ENCODE measurements around the gene ARF6. TPM values are rescaled to one million over a fixed set of nuclear protein-coding genes. Genes with fewer than 3 reads are reported as not detected.
A peak's percentile ranks its signal among the peaks of the same experiment; 100 is the strongest.

Gene ARF6
- total and polyA plus RNA-seq, 4 donors = 20.3 to 56.2 (median 24.5) TPM

DNA sequence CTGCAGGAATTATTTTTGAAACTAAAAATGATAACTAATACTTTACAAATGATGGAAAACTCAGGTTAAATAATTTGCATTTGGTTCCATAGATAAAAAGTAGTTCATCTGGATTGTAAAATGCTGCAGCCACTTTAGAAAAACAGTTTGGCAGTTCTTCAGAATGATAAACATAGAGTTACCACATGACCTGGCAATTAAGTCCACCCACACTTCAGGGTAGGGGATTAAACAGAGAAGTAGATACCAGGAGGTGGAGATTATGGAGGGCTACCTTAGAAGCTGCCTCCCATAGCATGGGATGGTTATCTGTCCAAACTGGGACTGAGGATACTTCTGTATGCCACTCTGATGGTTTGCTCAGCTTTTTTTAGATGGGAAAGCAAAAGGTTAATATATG is 22.2 kb downstream of the ARF6 start:
- H3K9me3 ChIP-seq (ENCODE audit: control insufficient read depth in 4 of 4, low read length in 3 of 4) = no peaks in the 10 kb centered on the region
- H3K36me3 ChIP-seq (ENCODE audit: control insufficient read depth in 4 of 4, insufficient read depth in 3 of 4, low read depth in 1 of 4, low read length in 3 of 4) = no peaks in the 10 kb centered on the region
- no peak overlapping the region for H3K4me3 ChIP-seq (ENCODE audit: low read depth in 1 of 3, low read length in 3 of 3)
- peaks cover 0 to 10% (median 3%) of the 10 kb centered on the region in 4 donors for H3K4me1 ChIP-seq (ENCODE audit: control insufficient read depth in 4 of 4, insufficient read depth in 4 of 4, low read length in 3 of 4)
- no peak overlapping the region for H3K27ac ChIP-seq (ENCODE audit: low read depth in 1 of 2, low read length in 2 of 2)
- no peak overlapping the region for H3K9ac ChIP-seq (ENCODE audit: low read depth in 1 of 2, low read length in 2 of 2)
- TF ChIP-seq, protein P1, sequence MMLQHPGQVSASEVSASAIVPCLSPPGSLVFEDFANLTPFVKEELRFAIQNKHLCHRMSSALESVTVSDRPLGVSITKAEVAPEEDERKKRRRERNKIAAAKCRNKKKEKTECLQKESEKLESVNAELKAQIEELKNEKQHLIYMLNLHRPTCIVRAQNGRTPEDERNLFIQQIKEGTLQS (IDR thresholded peaks at IDR 0.05) = no peak
- TF ChIP-seq GABPA (IDR thresholded peaks at IDR 0.05 in 1 of 2, conservative IDR thresholded peaks at IDR 0.05 in 1 of 2) (no peak), RAD21 (IDR thresholded peaks at IDR 0.05) (no peak), EGR1 (IDR thresholded peaks at IDR 0.05; ENCODE audit: low read depth in 2 of 2) (no peak), HNF4G (IDR thresholded peaks at IDR 0.05) (no peak), NR2F2 (IDR thresholded peaks at IDR 0.05) (no peak), FOXA2 (IDR thresholded peaks at IDR 0.05) (no peak), FOXA1 (IDR thresholded peaks at IDR 0.05) (no peak), TAF1 (conservative IDR thresholded peaks at IDR 0.05) (no peak), SP1 (IDR thresholded peaks at IDR 0.05) (no peak)
- TF ChIP-seq, protein P2, sequence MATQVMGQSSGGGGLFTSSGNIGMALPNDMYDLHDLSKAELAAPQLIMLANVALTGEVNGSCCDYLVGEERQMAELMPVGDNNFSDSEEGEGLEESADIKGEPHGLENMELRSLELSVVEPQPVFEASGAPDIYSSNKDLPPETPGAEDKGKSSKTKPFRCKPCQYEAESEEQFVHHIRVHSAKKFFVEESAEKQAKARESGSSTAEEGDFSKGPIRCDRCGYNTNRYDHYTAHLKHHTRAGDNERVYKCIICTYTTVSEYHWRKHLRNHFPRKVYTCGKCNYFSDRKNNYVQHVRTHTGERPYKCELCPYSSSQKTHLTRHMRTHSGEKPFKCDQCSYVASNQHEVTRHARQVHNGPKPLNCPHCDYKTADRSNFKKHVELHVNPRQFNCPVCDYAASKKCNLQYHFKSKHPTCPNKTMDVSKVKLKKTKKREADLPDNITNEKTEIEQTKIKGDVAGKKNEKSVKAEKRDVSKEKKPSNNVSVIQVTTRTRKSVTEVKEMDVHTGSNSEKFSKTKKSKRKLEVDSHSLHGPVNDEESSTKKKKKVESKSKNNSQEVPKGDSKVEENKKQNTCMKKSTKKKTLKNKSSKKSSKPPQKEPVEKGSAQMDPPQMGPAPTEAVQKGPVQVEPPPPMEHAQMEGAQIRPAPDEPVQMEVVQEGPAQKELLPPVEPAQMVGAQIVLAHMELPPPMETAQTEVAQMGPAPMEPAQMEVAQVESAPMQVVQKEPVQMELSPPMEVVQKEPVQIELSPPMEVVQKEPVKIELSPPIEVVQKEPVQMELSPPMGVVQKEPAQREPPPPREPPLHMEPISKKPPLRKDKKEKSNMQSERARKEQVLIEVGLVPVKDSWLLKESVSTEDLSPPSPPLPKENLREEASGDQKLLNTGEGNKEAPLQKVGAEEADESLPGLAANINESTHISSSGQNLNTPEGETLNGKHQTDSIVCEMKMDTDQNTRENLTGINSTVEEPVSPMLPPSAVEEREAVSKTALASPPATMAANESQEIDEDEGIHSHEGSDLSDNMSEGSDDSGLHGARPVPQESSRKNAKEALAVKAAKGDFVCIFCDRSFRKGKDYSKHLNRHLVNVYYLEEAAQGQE (IDR thresholded peaks at IDR 0.05) = no peak
- TF ChIP-seq, protein P3, sequence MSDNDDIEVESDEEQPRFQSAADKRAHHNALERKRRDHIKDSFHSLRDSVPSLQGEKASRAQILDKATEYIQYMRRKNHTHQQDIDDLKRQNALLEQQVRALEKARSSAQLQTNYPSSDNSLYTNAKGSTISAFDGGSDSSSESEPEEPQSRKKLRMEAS (IDR thresholded peaks at IDR 0.05) = no peak
- TF ChIP-seq, protein P4, sequence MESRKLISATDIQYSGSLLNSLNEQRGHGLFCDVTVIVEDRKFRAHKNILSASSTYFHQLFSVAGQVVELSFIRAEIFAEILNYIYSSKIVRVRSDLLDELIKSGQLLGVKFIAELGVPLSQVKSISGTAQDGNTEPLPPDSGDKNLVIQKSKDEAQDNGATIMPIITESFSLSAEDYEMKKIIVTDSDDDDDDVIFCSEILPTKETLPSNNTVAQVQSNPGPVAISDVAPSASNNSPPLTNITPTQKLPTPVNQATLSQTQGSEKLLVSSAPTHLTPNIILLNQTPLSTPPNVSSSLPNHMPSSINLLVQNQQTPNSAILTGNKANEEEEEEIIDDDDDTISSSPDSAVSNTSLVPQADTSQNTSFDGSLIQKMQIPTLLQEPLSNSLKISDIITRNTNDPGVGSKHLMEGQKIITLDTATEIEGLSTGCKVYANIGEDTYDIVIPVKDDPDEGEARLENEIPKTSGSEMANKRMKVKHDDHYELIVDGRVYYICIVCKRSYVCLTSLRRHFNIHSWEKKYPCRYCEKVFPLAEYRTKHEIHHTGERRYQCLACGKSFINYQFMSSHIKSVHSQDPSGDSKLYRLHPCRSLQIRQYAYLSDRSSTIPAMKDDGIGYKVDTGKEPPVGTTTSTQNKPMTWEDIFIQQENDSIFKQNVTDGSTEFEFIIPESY (IDR thresholded peaks at IDR 0.05) = no peak
- TF ChIP-seq, protein P5, sequence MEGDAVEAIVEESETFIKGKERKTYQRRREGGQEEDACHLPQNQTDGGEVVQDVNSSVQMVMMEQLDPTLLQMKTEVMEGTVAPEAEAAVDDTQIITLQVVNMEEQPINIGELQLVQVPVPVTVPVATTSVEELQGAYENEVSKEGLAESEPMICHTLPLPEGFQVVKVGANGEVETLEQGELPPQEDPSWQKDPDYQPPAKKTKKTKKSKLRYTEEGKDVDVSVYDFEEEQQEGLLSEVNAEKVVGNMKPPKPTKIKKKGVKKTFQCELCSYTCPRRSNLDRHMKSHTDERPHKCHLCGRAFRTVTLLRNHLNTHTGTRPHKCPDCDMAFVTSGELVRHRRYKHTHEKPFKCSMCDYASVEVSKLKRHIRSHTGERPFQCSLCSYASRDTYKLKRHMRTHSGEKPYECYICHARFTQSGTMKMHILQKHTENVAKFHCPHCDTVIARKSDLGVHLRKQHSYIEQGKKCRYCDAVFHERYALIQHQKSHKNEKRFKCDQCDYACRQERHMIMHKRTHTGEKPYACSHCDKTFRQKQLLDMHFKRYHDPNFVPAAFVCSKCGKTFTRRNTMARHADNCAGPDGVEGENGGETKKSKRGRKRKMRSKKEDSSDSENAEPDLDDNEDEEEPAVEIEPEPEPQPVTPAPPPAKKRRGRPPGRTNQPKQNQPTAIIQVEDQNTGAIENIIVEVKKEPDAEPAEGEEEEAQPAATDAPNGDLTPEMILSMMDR (IDR thresholded peaks at IDR 0.05; ENCODE audit: low read depth, low read length, missing input control) = no peak
- H3K27me3 ChIP-seq (ENCODE audit: control insufficient read depth in 4 of 4, insufficient read depth in 4 of 4, low read length in 3 of 4) = no peaks in the 10 kb centered on the region
- no peak for DNase-seq (ENCODE audit: low spot score)

DNA sequence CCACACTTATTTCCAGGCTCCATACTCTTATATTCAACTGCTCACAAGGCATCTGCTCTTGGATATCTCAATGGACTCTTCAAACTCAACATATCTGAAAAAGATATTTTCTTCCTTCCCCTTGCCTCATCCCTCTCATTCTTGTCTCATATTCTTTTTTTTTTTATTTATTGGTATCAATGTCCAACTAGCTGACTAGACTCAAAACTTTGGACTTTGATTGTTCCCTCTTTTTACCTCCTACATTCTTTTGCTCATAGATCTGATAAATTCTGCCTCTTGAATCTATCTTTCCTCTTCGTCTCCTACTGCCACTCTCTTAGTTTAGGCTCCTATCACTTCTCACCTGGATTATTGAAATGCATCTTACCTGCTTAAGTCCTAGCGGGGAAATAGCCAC is 25.8 kb downstream of the ARF6 start:
- H3K9me3 ChIP-seq (ENCODE audit: control insufficient read depth in 4 of 4, low read length in 3 of 4) = no peaks in the 10 kb centered on the region
- TF ChIP-seq, protein P1 (IDR thresholded peaks at IDR 0.05) = no peak
- TF ChIP-seq HNF4A (conservative IDR thresholded peaks at IDR 0.05) (peak; percentile 30 to 34), RXRA (IDR thresholded peaks at IDR 0.05) (no peak), NR2F2 (IDR thresholded peaks at IDR 0.05) (no peak), GABPA (IDR thresholded peaks at IDR 0.05 in 1 of 2, conservative IDR thresholded peaks at IDR 0.05 in 1 of 2) (no peak)
- TF ChIP-seq, protein P5 (IDR thresholded peaks at IDR 0.05; ENCODE audit: low read depth, low read length, missing input control) = no peak
- no peak overlapping the region for H3K9ac ChIP-seq (ENCODE audit: low read depth in 1 of 2, low read length in 2 of 2)
- WGBS = 80% methylated on average over 2 of the region's 2 CpGs
- H3K4me3 ChIP-seq (ENCODE audit: low read depth in 1 of 3, low read length in 3 of 3) = no peak overlapping the region
- H3K27ac ChIP-seq (ENCODE audit: low read depth in 1 of 2, low read length in 2 of 2) = no peak overlapping the region
- no peaks in the 10 kb centered on the region for H3K36me3 ChIP-seq (ENCODE audit: control insufficient read depth in 4 of 4, insufficient read depth in 3 of 4, low read depth in 1 of 4, low read length in 3 of 4)
- no peak for DNase-seq (ENCODE audit: low spot score)
- H3K27me3 ChIP-seq (ENCODE audit: control insufficient read depth in 4 of 4, insufficient read depth in 4 of 4, low read length in 3 of 4) = no peaks in the 10 kb centered on the region
- H3K4me1 ChIP-seq (ENCODE audit: control insufficient read depth in 4 of 4, insufficient read depth in 4 of 4, low read length in 3 of 4) = peaks cover 0 to 10% (median 3%) of the 10 kb centered on the region in 4 donors

Measured in liver (tissue), 9 donors.